Measurements from ENCODE around the gene MACF1. TPM values are rescaled to one million over a fixed set of nuclear protein-coding genes. Genes with fewer than 3 reads are reported as not detected.

MACF1 gene
- total RNA-seq, 1 donor from 2014 or later: 226 TPM

DNA sequence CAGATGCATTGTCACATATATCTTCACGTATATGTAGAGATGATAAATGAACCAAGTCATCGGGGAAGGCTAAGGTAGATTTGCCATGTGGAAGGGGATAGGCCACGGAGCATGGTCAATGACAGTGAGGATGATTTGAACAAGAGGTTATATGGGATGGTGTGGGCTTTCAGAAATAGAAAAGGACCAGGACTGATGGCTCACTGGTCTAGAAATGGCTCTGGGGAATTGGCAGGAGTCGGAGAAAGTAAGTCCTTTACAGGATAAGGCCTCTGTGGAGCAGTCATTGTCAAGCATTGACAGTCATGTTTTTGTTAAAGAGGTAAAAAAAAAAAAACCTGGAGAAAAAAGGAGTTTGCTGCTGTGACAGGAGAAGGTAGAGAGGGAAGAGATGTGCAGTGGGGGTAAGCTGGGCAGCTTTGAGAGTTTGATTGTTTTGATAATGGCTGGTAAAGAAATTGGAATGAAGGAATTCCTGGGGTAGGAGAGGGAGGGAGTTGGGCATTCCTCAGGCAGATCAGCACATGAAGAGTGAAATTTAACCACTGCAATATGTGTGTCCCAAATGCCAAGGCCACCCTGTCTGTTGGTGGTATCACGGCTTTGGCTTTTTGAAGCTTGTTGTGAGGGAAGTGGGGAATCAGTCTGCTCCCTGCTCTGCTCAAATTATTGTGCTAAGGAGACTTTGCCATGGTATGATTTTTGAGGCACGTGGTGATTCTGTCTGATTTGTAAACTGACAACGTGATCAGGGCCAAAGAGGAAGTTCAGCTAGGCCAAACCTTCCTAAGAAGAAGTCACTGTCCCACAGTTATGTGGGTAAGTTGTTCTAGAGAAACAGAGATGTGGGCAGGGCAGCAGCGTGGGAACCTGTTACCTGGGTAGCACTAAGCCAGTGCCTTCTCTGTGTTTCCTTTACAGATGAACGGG, 26.0 kb downstream of the MACF1 start:
- Histone ChIP-seq H3K27ac (ENCODE audit: low read depth, low read length) (peak overlapping the region; percentile 52), H3K9ac (ENCODE audit: low read depth in 1 of 3, low read length in 3 of 3) (no peak overlapping the region), H3K4me3 (ENCODE audit: low read length in 3 of 3) (no peak overlapping the region), H3K36me3 (ENCODE audit: control insufficient read depth in 3 of 3, insufficient read depth in 3 of 3, low read length in 3 of 3) (no peaks in the 10 kb centered on the region), H3K4me1 (ENCODE audit: control insufficient read depth in 3 of 3, insufficient read depth in 3 of 3, low read length in 3 of 3) (peaks cover 6 to 16% (median 11%) of the 10 kb centered on the region in 3 donors), H3K27me3 (ENCODE audit: control insufficient read depth in 3 of 3, insufficient read depth in 3 of 3, low read length in 3 of 3) (no peaks in the 10 kb centered on the region), H3K9me3 (ENCODE audit: control insufficient read depth in 3 of 3, low read length in 3 of 3) (no peaks in the 10 kb centered on the region)

DNA sequence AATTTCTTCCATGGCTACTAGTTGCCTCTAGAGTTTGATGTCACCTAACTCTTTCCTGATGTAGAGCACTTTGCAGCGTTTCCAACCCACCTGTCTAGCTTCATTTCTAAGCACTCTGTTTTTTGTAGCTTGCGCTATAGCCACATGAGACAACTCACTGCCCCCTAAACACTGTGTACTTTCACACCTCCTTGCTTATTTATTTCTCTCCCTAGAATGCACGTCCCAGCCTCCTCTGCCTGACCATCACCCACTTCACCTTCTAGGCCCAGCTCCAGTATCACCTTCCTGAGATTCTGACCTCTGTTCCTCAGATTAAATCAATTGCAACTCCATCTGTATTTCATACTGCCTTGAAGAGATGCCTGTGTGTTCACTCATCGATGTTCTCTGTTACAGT, 32.5 kb downstream of the MACF1 start:
- H3K4me3 ChIP-seq (ENCODE audit: low read length in 3 of 3): no peak overlapping the region
- H3K4me1 ChIP-seq (ENCODE audit: control insufficient read depth in 3 of 3, insufficient read depth in 3 of 3, low read length in 3 of 3): no peaks in the 10 kb centered on the region
- no peak overlapping the region for H3K27ac ChIP-seq (ENCODE audit: low read depth, low read length)
- no peaks in the 10 kb centered on the region for H3K27me3 ChIP-seq (ENCODE audit: control insufficient read depth in 3 of 3, insufficient read depth in 3 of 3, low read length in 3 of 3)
- no peaks in the 10 kb centered on the region for H3K36me3 ChIP-seq (ENCODE audit: control insufficient read depth in 3 of 3, insufficient read depth in 3 of 3, low read length in 3 of 3)
- H3K9me3 ChIP-seq (ENCODE audit: control insufficient read depth in 3 of 3, low read length in 3 of 3): no peaks in the 10 kb centered on the region
- H3K9ac ChIP-seq (ENCODE audit: low read depth in 1 of 3, low read length in 3 of 3): no peak overlapping the region

DNA sequence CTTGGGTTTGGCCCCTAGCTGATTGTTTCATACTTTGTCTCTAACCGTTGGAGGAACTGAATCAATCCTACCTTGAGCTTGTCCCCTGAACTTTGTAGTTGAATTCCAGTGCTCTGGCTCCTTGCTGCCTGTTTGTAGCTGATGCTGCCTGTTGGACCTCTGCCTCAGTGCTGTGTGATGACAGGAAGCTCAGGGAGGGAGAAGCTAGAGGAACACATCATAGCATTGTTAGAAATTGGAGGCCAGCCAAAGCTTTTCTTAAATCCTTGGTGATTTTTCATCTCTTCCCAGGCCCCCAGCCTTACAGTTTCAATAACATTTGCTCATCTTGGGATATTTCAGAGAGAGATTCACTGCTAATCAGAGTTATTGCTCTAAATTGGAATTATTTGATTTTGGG, 34.0 kb downstream of the MACF1 start:
- Histone ChIP-seq H3K4me1 (ENCODE audit: control insufficient read depth in 3 of 3, insufficient read depth in 3 of 3, low read length in 3 of 3) (no peaks in the 10 kb centered on the region), H3K36me3 (ENCODE audit: control insufficient read depth in 3 of 3, insufficient read depth in 3 of 3, low read length in 3 of 3) (no peaks in the 10 kb centered on the region), H3K9ac (ENCODE audit: low read depth in 1 of 3, low read length in 3 of 3) (no peak overlapping the region), H3K4me3 (ENCODE audit: low read length in 3 of 3) (no peak overlapping the region), H3K27me3 (ENCODE audit: control insufficient read depth in 3 of 3, insufficient read depth in 3 of 3, low read length in 3 of 3) (no peaks in the 10 kb centered on the region), H3K9me3 (ENCODE audit: control insufficient read depth in 3 of 3, low read length in 3 of 3) (no peaks in the 10 kb centered on the region), H3K27ac (ENCODE audit: low read depth, low read length) (no peak overlapping the region)

DNA sequence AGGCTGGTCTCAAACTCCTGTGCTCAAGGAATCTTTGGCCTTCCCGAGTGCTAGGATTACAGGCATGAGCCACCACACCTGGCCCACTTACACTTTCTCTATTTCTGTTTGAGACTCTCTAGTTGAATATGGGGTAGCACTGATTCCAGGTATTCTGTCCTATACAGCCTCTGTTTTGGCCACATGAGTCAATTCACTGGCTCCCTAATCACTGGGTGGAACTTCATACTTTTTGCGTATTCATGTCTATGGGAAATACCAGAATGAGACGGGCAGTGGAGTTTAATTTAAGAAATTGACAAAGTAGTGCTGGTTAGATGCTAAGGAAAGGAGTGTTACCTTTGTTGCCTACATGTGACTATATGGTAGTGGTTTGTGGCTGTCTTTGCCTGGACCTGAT, 35.5 kb downstream of the MACF1 start:
- Histone ChIP-seq H3K36me3 (ENCODE audit: control insufficient read depth in 3 of 3, insufficient read depth in 3 of 3, low read length in 3 of 3) (no peaks in the 10 kb centered on the region), H3K27me3 (ENCODE audit: control insufficient read depth in 3 of 3, insufficient read depth in 3 of 3, low read length in 3 of 3) (no peaks in the 10 kb centered on the region), H3K9me3 (ENCODE audit: control insufficient read depth in 3 of 3, low read length in 3 of 3) (no peaks in the 10 kb centered on the region), H3K27ac (ENCODE audit: low read depth, low read length) (no peak overlapping the region), H3K4me1 (ENCODE audit: control insufficient read depth in 3 of 3, insufficient read depth in 3 of 3, low read length in 3 of 3) (no peaks in the 10 kb centered on the region), H3K4me3 (ENCODE audit: low read length in 3 of 3) (no peak overlapping the region), H3K9ac (ENCODE audit: low read depth in 1 of 3, low read length in 3 of 3) (no peak overlapping the region)

DNA sequence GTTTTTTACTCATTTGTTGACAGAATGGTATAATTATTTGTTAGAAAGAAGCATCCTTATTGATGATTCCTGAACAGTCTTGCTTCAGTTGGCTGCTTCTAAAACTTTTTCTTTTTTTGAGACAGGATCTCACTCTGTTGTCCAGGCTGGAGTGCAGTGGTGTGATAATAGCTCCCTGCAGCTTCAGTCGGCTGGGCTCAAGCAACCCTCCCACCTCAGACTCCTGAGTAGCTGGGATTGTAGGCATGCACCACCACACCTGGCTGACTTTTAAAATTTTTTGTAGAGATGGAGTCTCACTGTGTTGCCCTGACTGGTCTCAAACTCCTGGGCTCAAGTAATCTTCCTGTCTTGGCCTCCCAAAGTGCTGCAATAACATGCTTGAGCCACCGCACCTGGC, 38.8 kb downstream of the MACF1 start:
- Histone ChIP-seq H3K27me3 (ENCODE audit: control insufficient read depth in 3 of 3, insufficient read depth in 3 of 3, low read length in 3 of 3) (no peaks in the 10 kb centered on the region), H3K4me1 (ENCODE audit: control insufficient read depth in 3 of 3, insufficient read depth in 3 of 3, low read length in 3 of 3) (no peaks in the 10 kb centered on the region), H3K36me3 (ENCODE audit: control insufficient read depth in 3 of 3, insufficient read depth in 3 of 3, low read length in 3 of 3) (no peaks in the 10 kb centered on the region), H3K9me3 (ENCODE audit: control insufficient read depth in 3 of 3, low read length in 3 of 3) (no peaks in the 10 kb centered on the region), H3K27ac (ENCODE audit: low read depth, low read length) (no peak overlapping the region), H3K9ac (ENCODE audit: low read depth in 1 of 3, low read length in 3 of 3) (no peak overlapping the region), H3K4me3 (ENCODE audit: low read length in 3 of 3) (no peak overlapping the region)

DNA sequence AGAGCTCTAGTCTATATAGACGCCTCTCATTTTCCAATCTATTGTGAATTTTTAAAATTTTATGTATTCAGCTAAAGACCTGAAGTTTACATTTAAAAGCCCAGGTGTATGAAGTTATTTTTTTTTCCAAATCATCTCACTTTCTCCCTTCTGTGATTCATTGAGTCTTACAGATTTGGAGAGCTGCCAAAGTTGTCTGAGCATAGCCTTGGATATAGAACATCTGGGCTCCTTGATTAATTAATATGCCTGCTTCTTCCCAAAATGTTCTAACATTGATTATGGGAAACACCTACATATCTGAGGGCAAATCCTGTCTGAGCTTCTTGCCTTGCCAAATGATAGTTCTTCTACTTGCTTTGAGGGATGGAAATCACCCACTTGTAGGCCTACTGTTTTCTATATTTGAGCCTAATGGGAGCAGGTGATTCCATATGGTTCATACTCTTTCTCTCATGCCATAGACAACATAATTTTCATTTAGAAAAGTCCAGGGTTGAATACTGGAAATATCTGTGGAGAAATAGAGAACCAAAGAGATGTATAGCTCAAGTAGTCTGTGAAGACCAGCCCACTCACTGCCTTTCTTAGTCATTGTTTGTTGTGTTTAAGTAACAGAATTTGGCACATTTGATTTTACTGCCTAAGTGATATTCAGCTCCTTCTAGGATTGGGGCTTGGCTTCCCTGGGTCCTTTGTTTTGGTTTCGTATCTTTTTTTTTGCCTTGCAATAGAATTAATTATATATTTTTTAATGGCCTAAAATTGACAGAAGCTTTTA, 46.2 kb downstream of the MACF1 start:
- no peak overlapping the region for H3K9ac ChIP-seq (ENCODE audit: low read depth in 1 of 3, low read length in 3 of 3)
- no peaks in the 10 kb centered on the region for H3K4me1 ChIP-seq (ENCODE audit: control insufficient read depth in 3 of 3, insufficient read depth in 3 of 3, low read length in 3 of 3)
- no peak overlapping the region for H3K27ac ChIP-seq (ENCODE audit: low read depth, low read length)
- no peaks in the 10 kb centered on the region for H3K27me3 ChIP-seq (ENCODE audit: control insufficient read depth in 3 of 3, insufficient read depth in 3 of 3, low read length in 3 of 3)
- no peaks in the 10 kb centered on the region for H3K9me3 ChIP-seq (ENCODE audit: control insufficient read depth in 3 of 3, low read length in 3 of 3)
- no peak overlapping the region for H3K4me3 ChIP-seq (ENCODE audit: low read length in 3 of 3)
- H3K36me3 ChIP-seq (ENCODE audit: control insufficient read depth in 3 of 3, insufficient read depth in 3 of 3, low read length in 3 of 3): peaks cover 5 to 17% (median 7%) of the 10 kb centered on the region in 3 donors

DNA sequence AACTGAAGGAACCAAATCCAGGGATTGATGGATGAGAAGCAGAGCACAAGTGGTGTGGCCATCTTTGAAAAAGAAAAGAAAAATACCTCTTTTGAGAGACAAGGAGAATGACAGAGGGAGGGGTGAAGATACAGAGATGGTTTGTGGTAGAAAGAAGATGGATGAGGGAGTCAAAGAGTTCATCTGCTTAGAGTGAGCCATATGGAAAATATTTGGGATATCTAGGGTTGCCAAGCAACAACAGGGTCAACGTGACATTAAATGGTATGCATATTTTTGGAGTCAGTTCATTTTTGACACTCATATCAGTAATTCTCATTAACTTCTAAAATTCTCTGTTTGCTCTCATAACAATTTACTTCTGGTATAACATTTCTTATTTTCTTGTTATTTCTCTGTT, 50.7 kb downstream of the MACF1 start:
- peaks cover 2 to 24% (median 23%) of the 10 kb centered on the region in 3 donors for H3K36me3 ChIP-seq (ENCODE audit: control insufficient read depth in 3 of 3, insufficient read depth in 3 of 3, low read length in 3 of 3)

DNA sequence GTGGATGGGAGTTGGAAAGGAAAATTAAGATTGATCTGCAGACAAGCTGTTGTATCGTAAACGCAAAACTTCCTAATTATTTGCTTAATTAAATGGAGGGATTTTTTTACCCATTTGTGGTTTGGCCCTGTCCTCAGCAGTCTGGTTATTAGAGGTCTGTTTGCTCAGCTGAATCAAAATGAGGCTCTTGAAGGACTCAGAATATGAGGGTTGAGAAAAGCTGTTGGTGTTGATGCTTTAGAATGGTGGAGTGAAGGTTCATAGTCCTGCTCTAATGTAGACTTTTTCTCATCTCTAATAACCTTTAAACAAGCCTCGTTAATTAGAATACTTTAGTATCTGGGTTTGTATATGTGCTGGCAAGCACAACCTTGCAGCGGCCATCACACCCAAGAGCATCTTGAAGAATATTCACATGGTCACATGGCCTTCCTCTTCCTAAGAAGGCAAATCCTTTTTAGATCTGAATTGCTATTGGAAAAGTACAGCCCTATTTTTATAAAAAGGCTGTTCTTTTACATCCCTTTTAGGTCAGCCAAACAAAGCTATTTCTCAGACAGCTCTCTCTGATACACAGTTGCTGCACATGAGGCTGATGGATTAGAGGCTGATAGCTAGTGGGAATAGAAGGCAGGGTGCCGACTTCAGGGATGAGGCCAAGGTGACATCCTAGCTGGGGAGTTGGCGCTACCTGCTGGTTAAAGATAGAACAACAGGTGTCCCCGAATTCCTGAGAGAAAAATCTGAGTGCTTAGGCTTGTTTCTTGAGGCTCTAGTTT, 53.8 kb downstream of the MACF1 start:
- H3K27me3 ChIP-seq (ENCODE audit: control insufficient read depth in 3 of 3, insufficient read depth in 3 of 3, low read length in 3 of 3): no peaks in the 10 kb centered on the region
- no peaks in the 10 kb centered on the region for H3K9me3 ChIP-seq (ENCODE audit: control insufficient read depth in 3 of 3, low read length in 3 of 3)
- H3K4me3 ChIP-seq (ENCODE audit: low read length in 3 of 3): no peak overlapping the region
- peak overlapping the region in 1 of 3 donors; percentile 10 for H3K9ac ChIP-seq (ENCODE audit: low read depth in 1 of 3, low read length in 3 of 3)
- H3K27ac ChIP-seq (ENCODE audit: low read depth, low read length): peak overlapping the region; percentile 3
- H3K36me3 ChIP-seq (ENCODE audit: control insufficient read depth in 3 of 3, insufficient read depth in 3 of 3, low read length in 3 of 3): peaks cover 2 to 24% (median 17%) of the 10 kb centered on the region in 3 donors
- peaks cover 3 to 8% (median 6%) of the 10 kb centered on the region in 3 donors for H3K4me1 ChIP-seq (ENCODE audit: control insufficient read depth in 3 of 3, insufficient read depth in 3 of 3, low read length in 3 of 3)

More for the DNA sequence above, 50.7 kb downstream of the MACF1 start:
- H3K9me3 ChIP-seq (ENCODE audit: control insufficient read depth in 3 of 3, low read length in 3 of 3): no peaks in the 10 kb centered on the region
- no peak overlapping the region for H3K27ac ChIP-seq (ENCODE audit: low read depth, low read length)
- no peak overlapping the region for H3K4me3 ChIP-seq (ENCODE audit: low read length in 3 of 3)
- peaks cover 3 to 8% (median 6%) of the 10 kb centered on the region in 3 donors for H3K4me1 ChIP-seq (ENCODE audit: control insufficient read depth in 3 of 3, insufficient read depth in 3 of 3, low read length in 3 of 3)
- H3K27me3 ChIP-seq (ENCODE audit: control insufficient read depth in 3 of 3, insufficient read depth in 3 of 3, low read length in 3 of 3): no peaks in the 10 kb centered on the region
- H3K9ac ChIP-seq (ENCODE audit: low read depth in 1 of 3, low read length in 3 of 3): no peak overlapping the region

DNA sequence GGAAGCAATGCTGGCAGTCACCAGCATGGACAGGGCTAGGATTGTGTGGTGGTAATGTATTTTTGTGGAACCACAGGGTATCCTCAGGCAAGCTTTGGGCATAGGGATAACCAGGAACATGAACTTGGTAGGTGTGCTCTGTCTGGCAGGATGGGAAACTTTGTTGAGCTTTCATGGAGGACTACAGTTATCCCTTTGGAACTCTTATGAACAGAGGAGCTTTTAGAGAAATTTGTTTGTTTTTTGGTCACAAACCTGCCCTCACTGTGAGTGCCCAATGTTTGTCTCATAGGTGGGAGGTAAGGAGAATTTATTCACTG, 54.4 kb downstream of the MACF1 start:
- Histone ChIP-seq H3K4me1 (ENCODE audit: control insufficient read depth in 3 of 3, insufficient read depth in 3 of 3, low read length in 3 of 3) (peaks cover 3 to 8% (median 6%) of the 10 kb centered on the region in 3 donors), H3K9ac (ENCODE audit: low read depth in 1 of 3, low read length in 3 of 3) (peak overlapping the region in 1 of 3 donors; percentile 10), H3K4me3 (ENCODE audit: low read length in 3 of 3) (no peak overlapping the region), H3K36me3 (ENCODE audit: control insufficient read depth in 3 of 3, insufficient read depth in 3 of 3, low read length in 3 of 3) (peaks cover 2 to 24% (median 17%) of the 10 kb centered on the region in 3 donors), H3K9me3 (ENCODE audit: control insufficient read depth in 3 of 3, low read length in 3 of 3) (no peaks in the 10 kb centered on the region), H3K27me3 (ENCODE audit: control insufficient read depth in 3 of 3, insufficient read depth in 3 of 3, low read length in 3 of 3) (no peaks in the 10 kb centered on the region), H3K27ac (ENCODE audit: low read depth, low read length) (peak overlapping the region; percentile 3)

Data from skeletal muscle tissue (tissue), 4 donors.